ENCODE data around the gene RPL21. TPM values are rescaled to one million over a fixed set of nuclear protein-coding genes. Genes with fewer than 3 reads are reported as not detected.
"Not testable (repeated sequence)": the region's sequence is repeated elsewhere in the genome, so short reads cannot be mapped to it uniquely, and the experiment has no call there.

RPL21 gene
- total RNA-seq, 1 donor: 1,901 TPM

DNA sequence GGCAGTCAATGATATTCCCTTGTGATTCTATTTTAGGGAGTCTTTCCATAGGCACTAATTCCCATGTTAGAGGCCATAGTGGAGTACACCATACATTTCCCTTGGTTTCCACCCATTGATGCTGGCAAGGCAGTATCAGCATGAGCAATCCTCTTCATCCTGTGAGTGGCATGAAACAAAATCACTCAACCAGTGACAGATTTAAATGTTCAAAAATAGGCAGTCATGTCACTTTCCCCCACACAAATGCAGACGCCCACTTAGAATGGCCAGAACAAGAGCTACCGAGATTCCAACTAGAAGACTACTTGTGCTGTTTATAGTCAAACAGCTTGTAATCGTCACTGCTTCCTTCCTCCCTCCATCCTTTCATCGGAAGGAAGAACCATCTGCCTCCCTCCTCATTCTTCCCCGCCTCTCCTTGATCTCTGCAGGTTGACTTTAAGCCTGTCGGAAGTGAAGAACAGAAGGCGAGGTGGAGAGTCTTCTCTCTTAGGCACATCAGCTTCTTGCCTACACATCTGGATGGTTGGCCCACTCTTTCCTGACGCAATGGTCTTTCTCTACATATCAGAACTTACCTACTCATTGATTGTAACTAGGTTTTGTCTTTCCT lies 41.8 kb downstream of the RPL21 start:
- Histone ChIP-seq H3K4me3 (ENCODE audit: low read length) (no peak overlapping the region), H3K27me3 (ENCODE audit: insufficient read depth, low read length) (no peaks in the 10 kb centered on the region), H3K4me1 (ENCODE audit: insufficient read depth, low read length) (peaks cover 5% of the 10 kb centered on the region), H3K9me3 (ENCODE audit: low read depth, low read length) (no peaks in the 10 kb centered on the region)

DNA sequence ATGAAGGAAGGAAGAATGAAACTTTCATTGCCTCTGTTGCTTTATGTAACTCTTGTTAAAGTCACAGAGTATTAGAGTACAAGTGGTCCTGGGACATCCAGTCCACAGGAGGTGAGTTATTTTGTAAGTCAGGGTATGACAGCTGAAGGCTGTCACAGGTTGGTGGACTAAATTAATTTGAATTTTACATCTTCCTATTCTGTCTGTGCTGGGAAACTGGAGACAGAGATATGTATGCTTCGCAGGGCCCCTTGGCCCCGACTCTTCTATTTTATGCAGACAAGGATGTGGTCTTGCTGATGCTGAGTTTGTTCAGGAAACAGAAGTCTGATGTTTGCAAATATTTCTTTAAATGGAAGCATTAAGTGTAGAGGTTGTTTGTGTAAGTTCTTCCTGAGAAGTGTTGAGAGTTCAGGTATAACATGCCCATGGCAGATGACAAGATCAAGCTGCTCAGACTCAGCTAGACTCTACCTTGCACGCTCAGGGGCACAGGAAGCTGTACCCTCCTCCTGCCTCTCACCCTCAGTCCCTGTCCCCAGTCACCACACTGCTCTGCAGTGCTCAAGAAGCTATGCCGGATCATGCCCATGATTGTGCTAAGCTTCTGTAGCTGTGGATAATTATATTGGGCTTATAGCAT lies 42.6 kb downstream of the RPL21 start:
- H3K4me1 ChIP-seq (ENCODE audit: insufficient read depth, low read length): peaks cover 5% of the 10 kb centered on the region
- H3K9me3 ChIP-seq (ENCODE audit: low read depth, low read length): no peaks in the 10 kb centered on the region
- no peaks in the 10 kb centered on the region for H3K27me3 ChIP-seq (ENCODE audit: insufficient read depth, low read length)
- H3K4me3 ChIP-seq (ENCODE audit: low read length): no peak overlapping the region

DNA sequence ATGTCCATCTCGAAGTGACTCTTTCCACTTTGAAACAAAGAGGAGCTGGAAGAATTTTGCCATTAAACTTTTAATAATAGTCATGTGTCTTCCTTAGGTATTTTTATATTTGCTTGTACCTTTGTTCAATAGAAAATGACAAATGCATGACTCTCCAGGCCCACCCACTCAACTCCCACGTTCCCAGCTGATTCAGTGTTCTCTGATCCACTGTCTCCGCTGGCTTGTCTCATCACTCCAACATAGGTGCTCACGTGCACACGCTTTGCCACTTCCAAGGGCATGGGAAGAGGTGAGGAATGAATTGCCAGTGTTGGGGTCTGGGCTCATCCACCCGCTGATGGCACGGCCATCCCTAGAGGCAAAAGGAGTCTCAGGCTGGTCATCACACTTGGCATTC lies 43.7 kb downstream of the RPL21 start:
- Histone ChIP-seq H3K9me3 (ENCODE audit: low read depth, low read length) (no peaks in the 10 kb centered on the region), H3K4me1 (ENCODE audit: insufficient read depth, low read length) (peaks cover 5% of the 10 kb centered on the region), H3K27me3 (ENCODE audit: insufficient read depth, low read length) (no peaks in the 10 kb centered on the region), H3K4me3 (ENCODE audit: low read length) (no peak overlapping the region)

DNA sequence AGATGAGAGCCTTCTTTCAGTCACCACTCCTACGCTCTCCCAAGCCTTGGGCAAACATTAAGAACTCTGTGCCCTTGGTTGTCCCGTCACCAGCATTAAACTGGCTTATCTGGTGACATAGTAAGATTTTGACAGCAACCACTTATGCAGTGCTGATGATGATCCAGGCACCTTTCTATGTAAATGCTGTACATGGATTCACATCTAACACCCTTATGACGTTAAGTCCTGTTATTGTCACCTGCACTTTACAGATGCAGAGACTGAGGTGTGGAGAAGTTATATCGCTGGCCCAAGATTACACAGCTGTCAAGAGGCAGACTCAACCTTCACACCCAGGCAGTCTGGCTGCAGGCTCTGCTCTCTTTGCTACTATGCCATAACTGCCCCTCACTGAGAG lies 44.3 kb downstream of the RPL21 start:
- Histone ChIP-seq H3K9me3 (ENCODE audit: low read depth, low read length) (no peaks in the 10 kb centered on the region), H3K27me3 (ENCODE audit: insufficient read depth, low read length) (no peaks in the 10 kb centered on the region), H3K4me1 (ENCODE audit: insufficient read depth, low read length) (peaks cover 5% of the 10 kb centered on the region), H3K4me3 (ENCODE audit: low read length) (no peak overlapping the region)

DNA sequence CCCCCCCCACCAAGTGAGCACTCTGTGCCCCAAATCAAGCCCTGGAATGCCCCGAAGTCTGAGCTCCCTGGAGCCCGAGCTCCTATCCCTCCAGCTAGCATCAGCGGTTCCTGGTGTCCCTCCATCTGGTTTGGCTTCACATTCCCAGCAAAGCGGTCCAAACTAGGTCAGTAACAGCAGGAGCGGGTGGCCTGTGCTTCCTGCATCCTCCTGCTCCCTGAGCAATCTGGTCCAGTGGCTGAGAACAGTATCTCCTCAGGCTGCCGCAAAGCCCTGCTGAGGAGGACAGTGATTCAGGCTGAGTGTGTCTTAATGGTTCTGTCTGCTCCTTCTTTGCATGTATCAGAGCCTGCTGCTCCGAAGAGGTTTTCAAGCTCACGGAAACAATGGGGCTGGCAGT lies 45.1 kb downstream of the RPL21 start:
- Histone ChIP-seq H3K4me1 (ENCODE audit: insufficient read depth, low read length) (peaks cover 5% of the 10 kb centered on the region), H3K4me3 (ENCODE audit: low read length) (no peak overlapping the region), H3K27me3 (ENCODE audit: insufficient read depth, low read length) (no peaks in the 10 kb centered on the region)

DNA sequence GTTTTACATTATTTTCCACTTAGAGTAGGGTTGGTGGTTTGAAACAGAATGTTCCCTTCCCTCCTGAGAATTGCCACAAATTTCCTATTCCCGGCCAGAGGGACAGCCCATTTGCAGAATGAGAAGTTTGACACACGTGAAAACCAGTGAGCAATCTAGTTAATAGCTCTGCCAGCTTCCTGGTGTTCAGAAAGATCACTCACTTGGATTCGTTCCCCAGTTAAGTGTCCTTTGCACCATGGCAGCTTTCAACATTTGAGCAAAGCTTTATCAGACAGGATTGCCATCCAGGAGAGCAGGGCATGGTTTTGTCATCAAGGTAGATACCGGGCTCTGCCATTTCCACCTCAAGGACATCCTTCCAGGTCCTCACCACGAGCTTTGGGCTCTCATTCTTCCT lies 47.5 kb downstream of the RPL21 start:
- H3K9me3 ChIP-seq (ENCODE audit: low read depth, low read length): no peaks in the 10 kb centered on the region
- H3K27me3 ChIP-seq (ENCODE audit: insufficient read depth, low read length): no peaks in the 10 kb centered on the region
- H3K4me3 ChIP-seq (ENCODE audit: low read length): no peak overlapping the region
- H3K4me1 ChIP-seq (ENCODE audit: insufficient read depth, low read length): no peaks in the 10 kb centered on the region

More for the DNA sequence above, 45.1 kb downstream of the RPL21 start:
- no peaks in the 10 kb centered on the region for H3K9me3 ChIP-seq (ENCODE audit: low read depth, low read length)

DNA sequence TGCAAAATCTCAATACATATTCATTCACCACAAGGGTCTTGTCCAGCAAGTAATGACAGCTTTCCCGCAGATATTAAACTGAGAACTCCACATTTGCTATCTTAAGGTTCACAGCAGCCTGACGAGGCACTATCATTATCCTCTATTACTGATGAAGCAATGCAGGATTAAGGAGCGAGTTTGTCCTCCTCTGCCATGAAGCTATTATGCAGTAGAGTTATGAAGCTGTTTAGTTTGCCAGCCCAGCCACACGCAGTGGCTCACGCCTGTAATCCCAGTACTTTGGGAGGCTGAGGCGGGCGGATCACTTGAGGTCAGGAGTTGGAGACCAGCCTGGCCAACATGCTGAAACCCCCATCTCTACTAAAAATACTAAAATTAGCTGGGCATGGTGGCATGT lies 49.0 kb downstream of the RPL21 start:
- not testable (repeated sequence) for H3K9me3 ChIP-seq (ENCODE audit: low read depth, low read length); H3K27me3 ChIP-seq (ENCODE audit: insufficient read depth, low read length); H3K4me3 ChIP-seq (ENCODE audit: low read length); H3K4me1 ChIP-seq (ENCODE audit: insufficient read depth, low read length)

DNA sequence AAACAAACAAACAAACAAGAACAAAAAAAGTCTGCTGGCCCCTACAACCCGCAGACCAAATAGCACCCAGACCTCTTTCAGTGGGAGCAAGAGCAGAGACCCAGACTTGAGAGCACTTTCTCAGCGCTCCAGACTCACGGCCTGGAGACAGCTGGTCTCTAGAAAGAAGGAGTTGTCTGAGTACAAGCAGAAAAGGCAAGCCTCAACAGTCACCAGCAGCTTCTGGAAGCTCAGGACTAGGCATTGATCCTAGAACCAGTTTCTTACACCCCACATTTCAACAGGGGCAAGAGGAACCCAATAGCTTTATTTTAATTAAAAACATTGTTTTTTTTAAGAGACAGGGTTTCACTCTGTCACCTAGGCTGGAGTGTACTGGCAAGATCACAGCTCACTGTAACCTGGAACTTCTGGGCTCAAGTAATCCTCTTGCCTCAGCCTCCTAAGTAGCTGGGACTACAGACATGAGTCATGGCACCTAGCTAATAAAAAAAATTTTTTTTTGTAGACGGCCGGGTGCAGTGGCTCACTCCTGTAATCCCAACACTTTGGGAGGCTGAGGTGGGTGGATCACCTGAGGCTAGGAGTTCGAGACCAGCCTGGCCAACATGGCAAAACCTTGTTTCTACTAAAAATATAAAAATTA lies 49.7 kb downstream of the RPL21 start:
- no peak overlapping the region for H3K4me3 ChIP-seq (ENCODE audit: low read length)
- H3K9me3 ChIP-seq (ENCODE audit: low read depth, low read length): no peaks in the 10 kb centered on the region
- H3K4me1 ChIP-seq (ENCODE audit: insufficient read depth, low read length): no peaks in the 10 kb centered on the region
- H3K27me3 ChIP-seq (ENCODE audit: insufficient read depth, low read length): no peaks in the 10 kb centered on the region

DNA sequence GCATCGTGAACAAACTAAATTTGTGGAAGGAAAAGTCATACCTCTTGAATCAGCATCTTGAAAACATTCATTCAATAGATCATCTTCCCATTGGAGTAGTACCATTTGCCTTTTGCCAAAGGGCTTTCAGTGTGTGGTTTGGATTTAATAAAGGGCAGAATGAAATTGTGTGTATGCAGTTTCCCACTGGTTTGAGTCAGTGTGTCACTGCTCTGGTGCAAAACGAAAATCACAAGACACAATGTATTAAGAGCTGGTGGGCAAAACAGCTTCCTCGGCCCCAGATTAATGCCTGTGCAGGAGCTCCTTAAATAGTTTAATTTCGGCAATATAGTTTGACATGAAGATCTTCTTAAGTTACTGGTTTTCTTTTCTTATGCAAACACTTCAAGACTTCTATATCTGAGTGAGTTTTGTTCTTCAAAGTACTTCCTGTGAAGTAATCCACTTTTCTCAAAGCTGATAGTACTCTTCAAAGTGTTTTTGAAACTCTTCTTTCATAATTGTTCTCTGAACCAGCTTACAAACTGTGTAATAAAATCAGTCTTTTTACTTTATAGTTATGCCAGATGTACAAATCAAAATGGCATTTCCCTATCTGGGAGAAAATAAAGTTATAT lies 51.4 kb downstream of the RPL21 start:
- Histone ChIP-seq H3K9me3 (ENCODE audit: low read depth, low read length) (no peaks in the 10 kb centered on the region), H3K4me1 (ENCODE audit: insufficient read depth, low read length) (no peaks in the 10 kb centered on the region), H3K4me3 (ENCODE audit: low read length) (no peak overlapping the region), H3K27me3 (ENCODE audit: insufficient read depth, low read length) (no peaks in the 10 kb centered on the region)

DNA sequence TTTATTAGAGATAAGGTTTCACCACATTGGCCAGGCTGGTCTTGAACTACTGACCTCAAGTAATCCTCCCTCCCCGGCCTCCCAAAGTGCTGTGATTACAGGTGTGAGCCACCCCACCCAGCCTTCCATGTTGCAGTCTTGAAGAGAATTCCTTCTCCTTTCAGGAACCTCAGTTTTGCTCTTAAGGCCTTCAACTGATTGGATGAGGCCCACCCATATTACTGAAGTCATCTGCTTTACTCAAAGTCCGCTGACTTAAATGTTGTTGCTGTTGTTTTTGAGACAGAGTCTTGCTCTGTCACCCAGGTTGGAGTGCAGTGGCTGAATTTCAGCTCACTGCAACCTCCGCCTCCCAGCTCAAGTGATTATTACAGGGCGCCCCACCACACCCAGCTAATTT lies 52.7 kb downstream of the RPL21 start:
- H3K4me3 ChIP-seq (ENCODE audit: low read length): no peak overlapping the region
- H3K4me1 ChIP-seq (ENCODE audit: insufficient read depth, low read length): no peaks in the 10 kb centered on the region
- no peaks in the 10 kb centered on the region for H3K9me3 ChIP-seq (ENCODE audit: low read depth, low read length)
- no peaks in the 10 kb centered on the region for H3K27me3 ChIP-seq (ENCODE audit: insufficient read depth, low read length)

DNA sequence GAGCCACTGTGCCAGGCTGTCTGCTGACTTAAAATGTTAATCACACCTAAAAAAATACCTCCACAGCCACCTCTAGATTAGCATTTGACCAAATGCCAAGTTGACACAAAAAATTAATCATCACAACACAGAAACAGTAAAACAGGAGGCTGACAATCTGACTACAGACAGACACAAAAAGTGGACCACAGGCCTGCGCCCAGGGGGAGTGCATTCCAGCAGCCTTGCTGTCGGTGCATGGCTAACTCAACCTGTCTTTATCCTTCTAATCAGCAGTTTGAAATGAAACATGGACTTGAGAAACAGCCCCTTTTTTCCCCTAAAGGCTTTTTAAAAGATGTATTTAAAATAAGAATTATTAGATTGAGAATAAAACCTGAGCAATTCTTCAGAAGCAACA lies 53.3 kb downstream of the RPL21 start:
- Histone ChIP-seq H3K27me3 (ENCODE audit: insufficient read depth, low read length) (no peaks in the 10 kb centered on the region), H3K9me3 (ENCODE audit: low read depth, low read length) (no peaks in the 10 kb centered on the region), H3K4me3 (ENCODE audit: low read length) (no peak overlapping the region), H3K4me1 (ENCODE audit: insufficient read depth, low read length) (no peaks in the 10 kb centered on the region)

Other genes starting within 250 kb of the RPL21 start
- gene USP12, start 79.7 kb upstream of the RPL21 start, total RNA-seq: 52.4 TPM
- 2.7 TPM for gene RASL11A, start 19.3 kb downstream of the RPL21 start, total RNA-seq
- 242 TPM for gene GTF3A, start 173.1 kb downstream of the RPL21 start, total RNA-seq
- 29.7 TPM for gene MTIF3, start 199.0 kb downstream of the RPL21 start, total RNA-seq